DND-41 (cell line): ENCODE data around the gene ARHGDIA.

Experiments used
- EZH2 ChIP-seq: IDR thresholded peaks from 3 replicates; pipeline ENCODE4 v1.6.1; 2012; ENCODE audit warnings: borderline replicate concordance, low read depth, mild to moderate bottlenecking, moderate library complexity, low read length, inconsistent platforms; ENCODE audit not compliant: severe bottlenecking
- TF ChIP-seq, protein P1 (sequence below): IDR thresholded peaks from 2 replicates; pipeline ENCODE4 v1.5.1; 2012; ENCODE audit warnings: borderline replicate concordance, low read length, moderate library complexity, mild to moderate bottlenecking; ENCODE audit not compliant: poor library complexity, severe bottlenecking; ENCODE audit errors: extremely low read depth

DNA sequence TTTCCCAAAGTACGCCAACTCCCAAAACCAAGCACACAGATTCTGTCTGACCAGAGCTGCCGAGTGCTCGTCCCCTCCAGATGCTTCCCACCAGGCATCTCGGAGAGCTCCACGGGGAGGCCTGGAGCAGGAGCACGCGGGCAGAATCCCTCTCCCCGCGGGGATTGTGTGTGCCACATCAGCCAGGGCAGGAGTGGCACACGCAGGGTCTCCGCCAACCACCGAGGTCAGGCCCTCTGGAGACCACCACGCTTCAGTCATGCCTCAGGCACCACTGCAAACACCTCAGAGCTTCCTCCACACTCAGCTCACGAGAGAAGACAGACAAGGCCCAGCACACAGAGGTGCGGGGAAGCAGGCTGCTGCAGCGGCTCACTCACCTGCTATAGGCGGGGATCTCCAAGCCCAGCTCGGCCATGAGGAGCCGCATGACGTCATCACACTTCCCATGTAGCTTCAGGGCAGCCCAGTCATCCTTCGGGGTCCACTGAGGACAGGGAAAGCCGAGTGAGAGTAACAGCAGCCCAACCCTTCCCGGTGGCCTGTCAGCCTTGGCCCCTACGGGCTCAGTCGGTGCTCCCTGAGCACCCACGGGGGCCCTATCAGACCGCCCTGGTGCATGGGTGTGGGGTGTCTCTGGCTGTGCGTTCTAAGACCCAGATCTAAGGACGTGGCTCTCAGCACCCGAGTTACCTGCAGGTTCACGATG is 42.4 kb upstream of the ARHGDIA start:
- TF ChIP-seq, protein P1, sequence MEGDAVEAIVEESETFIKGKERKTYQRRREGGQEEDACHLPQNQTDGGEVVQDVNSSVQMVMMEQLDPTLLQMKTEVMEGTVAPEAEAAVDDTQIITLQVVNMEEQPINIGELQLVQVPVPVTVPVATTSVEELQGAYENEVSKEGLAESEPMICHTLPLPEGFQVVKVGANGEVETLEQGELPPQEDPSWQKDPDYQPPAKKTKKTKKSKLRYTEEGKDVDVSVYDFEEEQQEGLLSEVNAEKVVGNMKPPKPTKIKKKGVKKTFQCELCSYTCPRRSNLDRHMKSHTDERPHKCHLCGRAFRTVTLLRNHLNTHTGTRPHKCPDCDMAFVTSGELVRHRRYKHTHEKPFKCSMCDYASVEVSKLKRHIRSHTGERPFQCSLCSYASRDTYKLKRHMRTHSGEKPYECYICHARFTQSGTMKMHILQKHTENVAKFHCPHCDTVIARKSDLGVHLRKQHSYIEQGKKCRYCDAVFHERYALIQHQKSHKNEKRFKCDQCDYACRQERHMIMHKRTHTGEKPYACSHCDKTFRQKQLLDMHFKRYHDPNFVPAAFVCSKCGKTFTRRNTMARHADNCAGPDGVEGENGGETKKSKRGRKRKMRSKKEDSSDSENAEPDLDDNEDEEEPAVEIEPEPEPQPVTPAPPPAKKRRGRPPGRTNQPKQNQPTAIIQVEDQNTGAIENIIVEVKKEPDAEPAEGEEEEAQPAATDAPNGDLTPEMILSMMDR, result no peak
- no peak for TF ChIP-seq EZH2
